KMS-11 (cell line): Measurements from ENCODE around the gene DLK1.

ENCODE experiments used
- H2AFZ ChIP-seq: fragments of 200-600 bp; sonication (generic); 2 replicates; pipeline ENCODE4 v1.6.1; 2016; ENCODE audit warnings: antibody characterized with exemption, mixed run types, low read depth
- H3K27ac ChIP-seq: fragments of 200-600 bp; sonication (generic); 2 replicates; pipeline ENCODE4 v1.6.1; 2016; ENCODE audit warnings: mild to moderate bottlenecking, mixed run types
- H3K27me3 ChIP-seq: fragments of 200-600 bp; sonication (generic); 2 replicates; pipeline ENCODE4 v1.6.1; 2017; ENCODE audit warnings: mild to moderate bottlenecking, low read depth, mixed run types, moderate library complexity; ENCODE audit not compliant: insufficient read depth
- H3K36me3 ChIP-seq: fragments of 200-600 bp; sonication (generic); 2 replicates; pipeline ENCODE4 v1.6.1; 2017; ENCODE audit warnings: mild to moderate bottlenecking, mixed run types; ENCODE audit not compliant: insufficient read depth
- H3K4me1 ChIP-seq: fragments of 200-600 bp; sonication (generic); 2 replicates; pipeline ENCODE4 v1.6.1; 2016; ENCODE audit warnings: mild to moderate bottlenecking, low read depth, mixed run types; ENCODE audit not compliant: poor library complexity, severe bottlenecking
- H3K4me2 ChIP-seq: fragments of 200-600 bp; sonication (generic); 2 replicates; pipeline ENCODE4 v1.7.0; 2016; ENCODE audit warnings: mild to moderate bottlenecking, mixed run types
- H3K4me3 ChIP-seq: fragments of 200-600 bp; sonication (generic); IDR thresholded peaks from 2 replicates; pipeline ENCODE4 v1.6.1; 2017; ENCODE audit warnings: low read depth, low read length, mixed read lengths; ENCODE audit not compliant: insufficient read depth
- H3K79me2 ChIP-seq: fragments of 200-600 bp; sonication (generic); 2 replicates; pipeline ENCODE4 v1.6.1; 2016; ENCODE audit warnings: low read depth, mixed run types; ENCODE audit not compliant: insufficient read depth
- H3K9ac ChIP-seq: fragments of 200-600 bp; sonication (generic); 2 replicates; pipeline ENCODE4 v1.6.1; 2016; ENCODE audit warnings: mild to moderate bottlenecking, mixed run types
- H4K20me1 ChIP-seq: fragments of 200-600 bp; sonication (generic); 2 replicates; pipeline ENCODE4 v1.6.1; 2016; ENCODE audit warnings: mild to moderate bottlenecking, mixed run types; ENCODE audit not compliant: insufficient read depth
- CTCF ChIP-seq: fragments of 200-600 bp; sonication (generic); conservative IDR thresholded peaks from 2 replicates; pipeline ENCODE4 v1.6.1; 2017; ENCODE audit warnings: low read depth, mild to moderate bottlenecking, antibody characterized with exemption, low read length, moderate library complexity, mixed read lengths

The DLK1 gene

GRCh38 chr14:100728962-100729361, 2.3 kb downstream of the DLK1 start:
- no peak overlapping the region for H2AFZ ChIP-seq
- no peak overlapping the region for H3K4me2 ChIP-seq
- H4K20me1 ChIP-seq, result no peaks in the 10 kb centered on the region
- no peak for TF ChIP-seq CTCF
- no peaks in the 10 kb centered on the region for H3K36me3 ChIP-seq
- no peak overlapping the region for H3K27ac ChIP-seq
- H3K4me3 ChIP-seq, result no peak overlapping the region
- H3K27me3 ChIP-seq, result peaks cover 14% of the 10 kb centered on the region; the same call in 1 of the 2 replicates
- no peaks in the 10 kb centered on the region for H3K4me1 ChIP-seq
- H3K9ac ChIP-seq, result no peak overlapping the region
- H3K79me2 ChIP-seq, result no peaks in the 10 kb centered on the region

DNA sequence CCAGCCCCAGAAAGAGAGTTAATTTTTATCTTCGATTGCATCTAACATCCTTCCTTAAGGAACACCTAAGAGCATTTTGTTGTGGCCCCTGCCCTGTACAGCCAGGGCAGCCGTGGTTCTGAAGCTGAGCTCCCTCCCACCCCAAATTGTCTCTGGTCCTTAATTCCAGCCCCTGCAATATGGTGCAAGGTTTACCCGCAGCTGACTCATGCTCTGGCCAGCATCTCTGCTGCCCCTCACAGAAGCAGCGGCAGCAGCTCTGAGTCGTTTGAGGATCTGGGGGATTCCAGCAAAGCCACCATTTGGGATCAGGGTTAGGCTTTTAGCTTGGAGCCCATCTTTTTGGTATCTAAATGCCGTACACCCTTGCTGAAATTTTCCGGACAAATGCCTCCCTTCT, 3.3 kb downstream of the DLK1 start:
- peaks cover 12% of the 10 kb centered on the region; the same call in 1 of the 2 replicates for H3K27me3 ChIP-seq
- no peak for TF ChIP-seq CTCF
- no peak overlapping the region for H3K9ac ChIP-seq
- H2AFZ ChIP-seq, result no peak overlapping the region
- H3K79me2 ChIP-seq, result no peaks in the 10 kb centered on the region
- no peaks in the 10 kb centered on the region for H3K36me3 ChIP-seq
- no peaks in the 10 kb centered on the region for H3K4me1 ChIP-seq
- H4K20me1 ChIP-seq, result no peaks in the 10 kb centered on the region
- no peak overlapping the region for H3K4me2 ChIP-seq
- H3K4me3 ChIP-seq, result no peak overlapping the region
- no peak overlapping the region for H3K27ac ChIP-seq

GRCh38 chr14:100730581-100730980, 3.9 kb downstream of the DLK1 start:
- no peak overlapping the region for H3K4me3 ChIP-seq
- TF ChIP-seq CTCF, result no peak
- no peaks in the 10 kb centered on the region for H3K36me3 ChIP-seq
- no peak overlapping the region for H3K9ac ChIP-seq
- H2AFZ ChIP-seq, result no peak overlapping the region
- H3K4me1 ChIP-seq, result no peaks in the 10 kb centered on the region
- no peaks in the 10 kb centered on the region for H3K79me2 ChIP-seq
- H3K27ac ChIP-seq, result no peak overlapping the region
- no peaks in the 10 kb centered on the region for H4K20me1 ChIP-seq
- peaks cover 17% of the 10 kb centered on the region; the same call in 1 of the 2 replicates for H3K27me3 ChIP-seq
- no peak overlapping the region for H3K4me2 ChIP-seq

DNA sequence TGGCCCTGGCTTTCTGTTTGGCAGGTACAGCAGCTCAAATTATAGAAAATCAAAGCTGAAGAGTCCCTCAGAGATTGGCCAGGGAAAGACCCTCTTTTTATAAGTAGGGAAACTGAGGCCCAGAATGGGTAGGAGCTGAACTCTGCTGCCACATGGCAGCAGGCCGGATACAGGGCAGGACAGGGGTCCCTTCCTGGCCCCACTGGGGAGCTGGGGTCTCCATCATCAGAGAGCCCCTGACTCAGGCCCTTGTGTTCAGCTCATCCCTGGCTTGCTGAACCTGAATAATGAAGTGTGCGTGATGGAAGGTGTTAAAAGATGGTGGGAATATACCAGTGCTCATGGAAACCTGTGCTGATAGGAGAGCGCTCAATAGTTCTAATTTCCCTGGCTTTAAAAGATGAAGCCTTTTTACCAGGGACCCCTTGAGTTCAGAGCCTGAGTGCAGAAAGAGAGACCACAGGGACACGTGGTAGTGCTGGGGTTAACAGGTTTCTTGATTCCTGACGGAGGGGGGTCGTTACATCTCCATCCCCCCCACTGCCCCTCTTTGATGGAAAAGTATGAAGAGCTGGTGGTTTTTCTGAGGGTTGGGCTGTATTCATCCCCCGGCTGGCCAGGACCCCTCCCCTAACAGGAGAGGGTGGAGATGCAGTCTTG, 4.4 kb downstream of the DLK1 start:
- Histone ChIP-seq H3K36me3 (no peaks in the 10 kb centered on the region), H3K4me2 (no peak overlapping the region), H2AFZ (no peak overlapping the region), H3K27me3 (peaks cover 17% of the 10 kb centered on the region; the same call in 1 of the 2 replicates), H4K20me1 (no peaks in the 10 kb centered on the region), H3K4me3 (no peak overlapping the region), H3K79me2 (no peaks in the 10 kb centered on the region), H3K4me1 (no peaks in the 10 kb centered on the region), H3K27ac (no peak overlapping the region), H3K9ac (no peak overlapping the region)
- TF ChIP-seq CTCF, result no peak
